Cardiac fibroblast (primary cell): ENCODE data around the gene NUCB2.
A peak's percentile ranks its signal among the peaks of the same experiment; 100 is the strongest.

Experiments
- DNase-seq, 2 donors: peaks; one replicate each; pipeline versions ENCODE4 v3.0.0 to v3.0.0-alpha.2; 2010; ENCODE audit warnings: low read depth in 2 of 2
- H3K4me3 ChIP-seq, 2 donors: replicated peaks in 1 of 2; 1 replicate in 1 of 2; 2 replicates in 1 of 2; pipeline ENCODE4 v1.5.1; 2011; ENCODE audit warnings: low read depth in 2 of 2, low read length in 2 of 2, mild to moderate bottlenecking in 2 of 2, moderate library complexity in 1 of 2
- CTCF ChIP-seq: IDR thresholded peaks from one replicate; pipeline ENCODE4 v1.5.1; 2011; ENCODE audit warnings: low read depth, mild to moderate bottlenecking, low read length, inconsistent platforms

The NUCB2 gene

GRCh38 chr11:17351172-17351509, 74.6 kb downstream of the NUCB2 start:
- peak; percentile 7 for TF ChIP-seq CTCF
- peak overlapping the region; percentile 56 for H3K4me3 ChIP-seq
- DNase-seq, result no peak

DNA sequence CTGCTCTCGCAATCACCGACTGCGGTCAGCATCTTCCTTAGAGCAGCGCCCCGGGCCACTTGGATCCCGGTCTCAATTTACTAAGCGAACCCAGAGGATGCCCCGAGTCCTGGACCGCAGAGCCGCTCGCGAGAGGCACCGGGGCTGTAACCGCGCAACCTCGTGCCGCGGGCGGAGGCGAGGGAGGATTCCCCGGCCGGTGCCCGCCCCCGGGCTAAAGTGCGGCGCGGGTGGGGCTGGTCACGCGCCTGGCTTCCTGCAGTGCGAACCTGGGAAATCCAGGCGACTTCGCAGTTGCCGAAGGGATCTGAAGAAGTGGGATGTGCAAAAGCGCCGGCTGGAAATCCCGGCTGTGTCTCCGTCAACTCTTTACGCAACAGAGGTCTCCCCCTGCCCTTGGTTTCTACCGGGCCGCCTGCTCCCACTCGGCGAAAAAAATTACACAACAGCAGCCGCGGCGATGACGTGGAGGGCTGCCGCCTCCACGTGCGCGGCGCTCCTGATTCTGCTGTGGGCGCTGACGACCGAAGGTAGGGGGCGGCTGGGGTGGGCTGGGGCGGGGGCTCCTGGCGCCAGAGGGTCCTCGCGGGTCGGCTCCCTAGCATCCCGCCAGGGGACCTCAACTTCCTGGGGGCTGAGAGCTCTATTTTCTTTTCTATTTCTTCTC, 75.1 kb downstream of the NUCB2 start, which contains the start of gene NCR3LG1:
TSS of gene NCR3LG1 (plus strand) at position 291 of the 667 bp plus-strand sequence. CDS start at position 461, 170 bp downstream.
- H3K4me3 ChIP-seq, result peak within 1 kb of the TSS; percentile 56
- no peak for TF ChIP-seq CTCF
- peak; percentile 79 to 82 for DNase-seq

GRCh38 chr11:17352950-17353820, 76.6 kb downstream of the NUCB2 start:
- no peak for TF ChIP-seq CTCF
- H3K4me3 ChIP-seq, result peak overlapping the region; percentile 56
- peak; percentile 78 to 88 for DNase-seq

GRCh38 chr11:17353821-17354600, 77.5 kb downstream of the NUCB2 start:
- DNase-seq, result peak in 1 of 2 donors; percentile 7
- TF ChIP-seq CTCF, result no peak
- H3K4me3 ChIP-seq, result peak overlapping the region; percentile 56

GRCh38 chr11:17354601-17354991, 78.1 kb downstream of the NUCB2 start:
- H3K4me3 ChIP-seq, result peak overlapping the region in 1 of 2 donors; percentile 56
- peak; percentile 62 for TF ChIP-seq CTCF
- peak; percentile 83 to 88 for DNase-seq

DNA sequence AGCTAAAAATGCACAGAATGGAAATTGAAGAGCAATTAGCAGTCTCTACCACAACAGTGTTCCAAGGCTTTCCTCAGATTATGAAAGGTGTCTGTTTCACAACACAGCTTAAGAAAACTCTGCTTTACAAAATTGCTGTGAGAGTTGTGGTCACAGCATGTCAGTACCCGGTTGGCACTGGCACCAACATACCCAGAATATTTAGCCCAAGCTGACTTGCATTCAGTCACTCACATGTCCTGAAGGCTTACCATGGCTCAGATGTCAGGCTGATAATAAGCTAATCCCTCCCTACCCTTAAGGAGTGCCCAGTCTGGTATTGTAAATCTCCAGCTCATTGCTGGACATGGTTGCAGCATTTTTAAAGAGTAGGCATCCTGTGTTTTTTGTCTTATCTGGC, 90.0 kb downstream of the NUCB2 start:
- no peak for DNase-seq
- no peak for TF ChIP-seq CTCF
- H3K4me3 ChIP-seq, result no peak overlapping the region
